GM19025 (cell line): ENCODE measurements around the gene CYS1.
"Not testable (repeated sequence)": the region's sequence is repeated elsewhere in the genome, so short reads cannot be mapped to it uniquely, and the experiment has no call there.

Experiments
- ATAC-seq: cut with Tn5 transposase; IDR thresholded peaks from one replicate; pipeline ENCODE4 v1.9.1; 2021; ENCODE audit warnings: mild to moderate bottlenecking, low read depth, moderate library complexity; ENCODE audit not compliant: unreplicated experiment

The CYS1 gene

DNA sequence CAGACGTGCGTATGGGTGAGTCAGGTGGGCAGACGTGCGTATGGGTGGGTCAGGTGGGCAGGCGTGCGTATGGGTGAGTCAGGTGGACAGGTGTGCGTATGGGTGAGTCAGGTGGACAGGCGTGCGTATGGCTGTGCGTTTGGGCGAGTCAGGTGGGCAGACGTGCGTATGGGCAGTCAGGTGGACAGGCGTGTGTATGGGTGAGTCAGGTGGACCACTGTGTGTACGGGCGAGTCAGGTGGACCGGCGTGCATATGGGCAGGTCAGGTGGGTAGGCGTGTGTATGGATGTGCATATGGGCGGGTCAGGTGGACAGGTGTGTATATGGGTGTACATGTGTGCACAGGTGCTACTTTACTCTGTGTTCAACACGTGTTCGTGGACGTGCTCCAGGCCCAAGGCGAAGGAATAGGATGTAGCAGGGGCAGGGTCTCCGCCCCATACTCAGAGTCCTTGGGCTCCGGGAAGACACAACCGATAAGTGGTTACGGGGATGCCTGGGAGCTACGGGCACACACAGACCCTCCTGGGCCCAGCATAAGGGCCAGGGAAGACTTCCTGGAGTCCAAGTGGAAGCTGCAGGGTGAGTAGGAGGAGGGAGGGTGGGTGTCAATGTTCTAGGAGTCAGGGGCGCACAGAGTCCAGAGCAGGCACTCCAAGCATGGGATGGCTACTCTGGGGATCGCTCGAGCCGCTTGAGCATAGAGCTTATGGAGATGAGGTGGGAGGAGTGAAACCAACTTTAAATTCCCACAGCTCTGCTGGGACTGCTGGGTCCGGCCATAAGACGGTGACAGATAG is 64.0 kb downstream of the CYS1 start:
- ATAC-seq = no peak

DNA sequence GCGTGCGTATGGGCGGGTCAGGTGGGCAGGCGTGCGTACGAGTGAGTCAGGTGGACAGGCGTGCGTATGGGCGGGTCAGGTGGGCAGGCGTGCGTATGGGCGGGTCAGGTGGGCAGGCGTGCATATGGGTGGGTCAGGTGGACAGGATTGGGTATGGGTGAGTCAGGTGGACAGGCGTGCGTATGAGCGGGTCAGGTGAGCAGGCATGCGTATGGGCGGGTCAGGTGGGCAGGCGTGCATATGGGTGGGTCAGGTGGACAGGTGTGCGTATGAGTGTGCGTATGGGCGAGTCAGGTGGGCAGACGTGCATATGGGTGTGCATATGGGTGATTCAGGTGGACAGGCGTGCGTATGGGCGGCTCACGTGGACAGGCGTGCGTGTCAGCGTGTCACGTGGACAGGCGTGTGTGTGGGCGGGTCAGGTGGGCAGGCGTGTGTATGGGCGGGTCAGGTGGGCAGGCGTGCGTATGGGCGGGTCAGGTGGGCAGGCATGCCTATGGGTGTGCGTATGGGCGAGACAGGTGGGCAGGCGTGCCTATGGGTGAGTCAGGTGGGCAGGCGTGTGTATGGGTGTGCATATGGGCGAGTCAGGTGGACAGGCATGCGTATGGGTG is 64.7 kb downstream of the CYS1 start:
- not testable (repeated sequence) for ATAC-seq

GRCh38 chr2:10014418-10015190 is 65.6 kb downstream of the CYS1 start:
- no peak for ATAC-seq

DNA sequence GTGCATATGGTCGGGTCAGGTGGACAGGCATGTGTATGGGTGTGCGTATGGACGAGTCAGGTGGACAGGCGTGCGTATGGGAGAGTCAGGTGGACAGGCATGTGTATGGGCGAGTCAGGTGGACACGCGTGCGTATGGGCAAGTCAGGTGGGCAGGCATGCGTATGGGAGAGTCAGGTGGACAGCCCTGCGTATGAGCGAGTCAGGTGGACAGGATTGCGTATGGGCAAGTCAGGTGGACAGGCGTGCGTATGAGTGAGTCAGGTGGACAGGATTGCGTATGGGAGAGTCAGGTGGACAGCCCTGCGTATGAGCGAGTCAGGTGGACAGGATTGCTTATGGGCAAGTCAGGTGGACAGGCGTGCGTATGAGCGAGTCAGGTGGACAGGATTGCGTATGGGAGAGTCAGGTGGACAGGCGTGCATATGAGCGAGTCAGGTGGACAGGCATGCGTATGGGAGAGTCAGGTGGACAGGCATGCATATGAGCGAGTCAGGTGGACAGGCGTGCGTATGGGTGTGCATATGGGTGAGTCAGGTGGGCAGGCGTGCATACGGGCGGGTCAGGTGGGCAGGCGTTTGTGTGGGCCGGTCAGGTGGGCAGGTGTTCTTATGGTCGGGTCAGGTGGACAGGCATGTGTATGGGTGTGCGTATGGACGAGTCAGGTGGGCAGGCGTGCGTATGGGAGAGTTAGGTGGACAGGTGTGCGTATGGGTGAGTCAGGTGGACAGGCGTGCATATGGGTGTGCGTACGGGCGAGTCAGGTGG is 66.4 kb downstream of the CYS1 start:
- not testable (repeated sequence) for ATAC-seq

DNA sequence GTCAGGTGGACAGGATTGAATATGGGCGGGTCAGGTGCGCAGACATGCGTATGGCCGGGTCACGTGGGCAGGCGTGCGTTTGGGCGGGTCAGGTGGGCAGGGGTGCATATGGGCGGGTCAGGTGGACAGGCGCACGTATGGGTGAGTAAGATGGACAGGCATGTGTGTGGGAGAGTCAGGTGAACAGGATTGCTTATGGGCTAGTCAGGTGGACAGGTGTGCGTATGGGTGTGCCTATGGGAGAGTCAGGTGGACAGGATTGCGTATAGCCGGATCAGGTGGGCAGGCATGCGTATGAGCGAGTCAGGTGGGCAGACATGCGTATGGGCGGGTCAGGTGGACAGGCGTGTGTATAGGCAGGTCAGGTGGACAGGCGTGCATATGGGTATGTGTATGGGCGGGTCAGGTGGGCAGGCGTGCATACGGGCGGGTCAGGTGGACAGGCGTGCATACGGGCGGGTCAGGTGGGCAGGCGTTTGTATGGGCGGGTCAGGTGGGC is 67.2 kb downstream of the CYS1 start:
- ATAC-seq = no peak

GRCh38 chr2:10012366-10012962 is 67.7 kb downstream of the CYS1 start:
- ATAC-seq = not testable (repeated sequence)

DNA sequence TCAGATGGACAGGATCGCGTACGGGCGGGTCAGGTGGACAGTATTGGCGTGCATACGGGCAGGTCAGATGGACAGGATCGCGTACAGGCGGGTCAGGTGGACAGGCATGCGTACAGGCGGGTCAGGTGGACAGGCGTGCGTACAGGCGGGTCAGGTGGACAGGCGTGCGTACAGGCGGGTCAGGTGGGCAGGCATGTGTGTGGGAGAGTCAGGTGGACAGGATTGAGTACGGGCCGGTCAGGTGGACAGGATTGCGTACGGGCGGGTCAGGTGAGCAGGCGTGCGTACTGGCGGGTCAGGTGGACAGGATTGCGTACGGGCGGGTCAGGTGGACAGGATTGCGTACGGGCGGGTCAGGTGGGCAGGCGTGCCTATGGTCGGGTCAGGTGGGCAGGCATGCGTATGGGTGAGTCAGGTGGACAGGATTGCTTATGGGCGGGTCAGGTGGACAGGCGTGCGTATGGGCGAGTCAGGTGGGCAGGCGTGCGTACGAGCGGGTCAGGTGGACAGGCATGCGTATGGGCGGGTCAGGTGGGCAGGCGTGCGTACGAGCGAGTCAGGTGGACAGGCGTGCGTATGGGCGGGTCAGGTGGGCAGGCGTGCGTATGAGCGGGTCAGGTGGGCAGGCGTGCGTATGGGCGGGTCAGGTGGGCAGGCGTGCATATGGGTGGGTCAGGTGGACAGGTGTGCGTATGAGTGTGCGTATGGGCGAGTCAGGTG is 68.4 kb downstream of the CYS1 start:
- not testable (repeated sequence) for ATAC-seq

DNA sequence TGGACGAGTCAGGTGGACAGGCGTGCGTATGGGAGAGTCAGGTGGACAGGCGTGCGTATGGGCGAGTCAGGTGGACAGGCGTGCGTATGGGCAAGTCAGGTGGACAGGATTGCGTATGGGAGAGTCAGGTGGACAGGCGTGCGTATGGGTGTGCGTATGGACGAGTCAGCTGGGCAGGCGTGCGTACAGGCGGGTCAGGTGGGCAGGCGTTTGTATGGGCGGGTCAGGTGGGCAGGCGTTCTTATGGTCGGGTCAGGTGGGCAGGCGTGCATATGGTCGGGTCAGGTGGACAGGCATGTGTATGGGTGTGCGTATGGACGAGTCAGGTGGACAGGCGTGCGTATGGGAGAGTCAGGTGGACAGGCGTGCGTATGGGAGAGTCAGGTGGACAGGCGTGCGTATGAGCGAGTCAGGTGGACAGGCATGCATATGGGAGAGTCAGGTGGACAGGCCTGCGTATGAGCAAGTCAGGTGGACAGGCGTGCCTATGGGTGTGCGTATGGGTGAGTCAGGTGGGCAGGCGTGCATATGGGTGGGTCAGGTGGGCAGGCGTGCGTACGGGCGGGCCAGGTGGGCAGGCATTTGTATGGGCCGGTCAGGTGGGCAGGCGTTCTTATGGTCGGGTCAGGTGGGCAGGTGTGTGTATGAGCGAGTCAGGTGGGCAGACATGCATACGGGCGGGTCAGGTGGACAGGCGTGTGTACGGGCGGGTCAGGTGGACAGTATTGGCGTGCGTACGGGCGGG is 69.2 kb downstream of the CYS1 start:
- ATAC-seq = not testable (repeated sequence)

DNA sequence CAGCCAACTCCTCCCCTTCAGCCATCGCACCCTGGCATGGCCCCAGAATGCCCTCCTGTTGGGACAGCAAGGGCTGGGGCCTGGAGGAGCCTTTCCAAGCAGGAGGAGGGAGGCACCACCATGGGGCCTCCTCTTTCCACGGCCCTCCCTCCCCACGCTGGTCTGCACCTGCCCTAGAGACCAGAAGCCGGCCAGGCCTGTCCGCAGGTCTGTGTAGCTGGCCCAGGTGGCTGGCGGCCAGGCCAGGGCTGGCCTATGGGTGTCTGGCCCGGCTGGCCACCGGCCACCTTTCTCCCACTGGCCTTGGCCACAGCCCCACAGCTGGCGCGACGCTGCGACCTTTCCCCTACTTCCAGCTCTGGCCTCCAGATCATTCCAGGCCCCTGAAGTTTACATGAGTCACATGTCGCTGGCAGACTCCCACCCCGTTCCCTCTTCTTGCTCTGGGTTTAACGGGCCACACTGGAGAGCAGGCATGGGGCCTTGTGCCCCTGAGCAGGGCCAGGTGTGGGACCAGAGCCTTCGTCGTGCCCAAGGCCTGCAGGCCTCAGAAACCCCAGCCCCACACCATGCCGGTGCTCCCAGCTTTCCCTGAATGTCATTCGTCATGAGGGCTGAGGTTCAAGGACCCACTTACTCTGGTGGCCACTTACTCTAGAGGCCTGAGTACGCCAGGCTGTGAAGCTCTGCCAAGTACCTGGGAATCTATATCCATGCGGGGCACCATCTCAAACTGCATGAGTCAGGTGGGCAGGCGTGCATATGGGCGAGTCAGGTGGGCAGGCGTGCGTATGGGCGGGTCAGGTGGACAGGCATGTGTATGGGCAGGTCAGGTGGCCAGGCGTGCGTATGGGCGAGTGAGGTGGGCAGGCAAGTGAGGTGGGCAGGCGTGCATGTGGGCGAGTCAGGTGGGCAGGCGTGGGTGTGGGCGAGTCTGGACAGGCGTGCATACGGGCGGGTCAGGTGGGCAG is 70.1 kb downstream of the CYS1 start:
- no peak for ATAC-seq

- no peak for ATAC-seq
Observed at GRCh38 chr2:10009271-10009810, 70.9 kb downstream of the CYS1 start.

DNA sequence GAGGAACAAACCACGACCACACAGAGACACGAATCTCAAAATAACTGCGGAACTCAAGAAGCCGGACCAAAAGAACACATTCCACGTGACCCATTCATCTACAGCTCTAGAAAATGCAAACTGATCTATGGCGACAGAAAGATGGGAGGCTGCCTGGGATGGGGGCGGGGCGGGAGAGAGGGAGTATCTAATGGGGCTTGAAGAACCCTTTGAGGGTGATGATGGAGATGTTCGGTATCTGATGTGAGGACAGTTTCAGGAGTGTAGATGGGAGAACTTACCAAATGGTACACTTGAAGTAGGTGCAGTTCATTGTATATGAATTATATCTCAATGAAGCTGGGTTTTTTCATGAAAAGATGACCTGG is 71.4 kb downstream of the CYS1 start:
- ATAC-seq = no peak

GRCh38 chr2:10007921-10008808 is 72.0 kb downstream of the CYS1 start:
- ATAC-seq = no peak

DNA sequence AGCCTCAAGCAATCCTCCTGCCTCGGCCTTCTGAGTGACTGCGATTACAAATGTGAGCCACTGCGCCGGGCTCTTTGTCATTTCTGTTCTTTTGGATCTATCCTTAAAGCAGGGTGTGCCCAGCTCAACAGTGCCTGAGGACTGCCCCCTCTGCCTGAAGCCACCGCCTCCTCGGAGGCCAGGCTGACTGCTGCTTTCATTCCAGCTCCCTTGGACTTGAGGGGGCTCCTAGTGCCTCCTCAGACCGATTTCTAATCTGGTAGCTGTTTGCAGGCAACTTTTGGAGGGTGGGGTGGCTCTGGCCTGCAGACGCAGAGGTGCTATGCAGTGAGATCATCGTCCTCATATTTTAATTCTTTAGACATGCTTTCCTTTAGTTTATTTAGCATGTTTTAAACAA is 72.8 kb downstream of the CYS1 start:
- no peak for ATAC-seq
